A549 (cell line): ENCODE results near the gene PRR19.

Source experiments
- CHD4 ChIP-seq: fragments of 200-600 bp; sonication (generic); IDR thresholded peaks from 2 replicates; pipeline ENCODE4 v1.6.1; 2016; ENCODE audit warnings: antibody characterized with exemption, mild to moderate bottlenecking, borderline replicate concordance
- CTCF ChIP-seq: fragments of >200 bp; sonication (Bioruptor Twin); formaldehyde crosslinking; IDR thresholded peaks from 3 replicates; pipeline ENCODE4 v1.5.1; 2016
- ELK1 ChIP-seq: fragments of 150-350 bp; IDR thresholded peaks from 2 replicates; pipeline ENCODE4 v1.6.1; 2014; ENCODE audit warnings: low read depth, mild to moderate bottlenecking, low read length
- EP300 ChIP-seq, 2 experiments: fragments of >200 bp; sonication (Bioruptor Twin); formaldehyde crosslinking; IDR thresholded peaks; 2 replicates in 1 of 2; 3 replicates in 1 of 2; pipeline ENCODE4 v1.6.1; 2016 to 2017
- GATA3 ChIP-seq: IDR thresholded peaks from 2 replicates; pipeline ENCODE4 v1.6.1; 2012; ENCODE audit warnings: borderline replicate concordance
- JUN ChIP-seq, 2 experiments: fragments of >200 bp; sonication (Bioruptor Twin); formaldehyde crosslinking; IDR thresholded peaks; 2 replicates in 1 of 2; 3 replicates in 1 of 2; pipeline ENCODE4 v1.6.1; 2016 to 2017
- JUNB ChIP-seq: fragments of >200 bp; sonication (Bioruptor Twin); formaldehyde crosslinking; IDR thresholded peaks from 2 replicates; pipeline ENCODE4 v1.6.1; 2016
- MYC ChIP-seq: IDR thresholded peaks from 2 replicates; pipeline ENCODE4 v1.6.1; 2012; ENCODE audit warnings: mild to moderate bottlenecking, inconsistent platforms, low read length, improper control_type of control experiment, borderline replicate concordance
- PBX3 ChIP-seq: IDR thresholded peaks from 2 replicates; pipeline ENCODE4 v1.6.1; 2012
- POLR2A ChIP-seq: IDR thresholded peaks from 2 replicates; pipeline ENCODE4 v1.6.1; 2012; ENCODE audit warnings: mild to moderate bottlenecking, low read length
- REST ChIP-seq: fragments of 200-600 bp; sonication (generic); IDR thresholded peaks from 2 replicates; pipeline ENCODE4 v1.6.1; 2016; ENCODE audit warnings: antibody characterized with exemption, mild to moderate bottlenecking, moderate library complexity
- RFX5 ChIP-seq: fragments of 450-650 bp; IDR thresholded peaks from 2 replicates; pipeline ENCODE4 v1.7.1; 2014; ENCODE audit warnings: antibody characterized with exemption, mild to moderate bottlenecking, moderate library complexity
- SREBF2 ChIP-seq: fragments of 450-650 bp; IDR thresholded peaks from 2 replicates; pipeline ENCODE4 v1.6.1; 2014; ENCODE audit warnings: mild to moderate bottlenecking, moderate library complexity
- ZSCAN20 ChIP-seq: fragments of 250-450 bp; sonication (Bioruptor Pico); IDR thresholded peaks from 2 replicates; pipeline ENCODE4 v1.8.0; 2022; ENCODE audit warnings: mild to moderate bottlenecking, moderate library complexity

- no peak for TF ChIP-seq ELK1
- TF ChIP-seq ZSCAN20 (CRISPR knock-in tag): no peak
- TF ChIP-seq RFX5: no peak
- no peak for TF ChIP-seq CTCF
- no peak for TF ChIP-seq CHD4
- TF ChIP-seq REST: no peak
- no peak for TF ChIP-seq JUN (IDR thresholded peaks at IDR 0.05)
- no peak for TF ChIP-seq SREBF2
- no peak for TF ChIP-seq POLR2A
- TF ChIP-seq JUNB: no peak
- TF ChIP-seq PBX3: no peak
- no peak for TF ChIP-seq EP300 (IDR thresholded peaks at IDR 0.05)
- no peak for TF ChIP-seq GATA3
- no peak for TF ChIP-seq MYC
These were observed 14.2 kb upstream of the PRR19 start for GRCh38 chr19:42287827-42288107.
